K562 (cell line): Measurements from ENCODE around the gene FAM219A. TPM values are rescaled to one million over a fixed set of nuclear protein-coding genes. Genes with fewer than 3 reads are reported as not detected.

Experiments used
- ATAC-seq: fragments of 200-7000 bp; cut with Tn5 transposase; 3 replicates; pipeline ENCODE4 v1.9.1; 2020; ENCODE audit warnings: moderate library complexity
- BruUV-seq: library from RNA; stranded (reverse); fragments of 400-500 nt; replicated peaks from 2 replicates; lab custom pipeline; 2021; lab: Mats Ljungman, UMichigan
- CTCF ChIA-PET: fragments of 300-600 bp; formaldehyde crosslinking; extraction: SDS; loops from one replicate; lab custom pipeline; 2021; ENCODE audit warnings: low intra/inter-chr PET ratio; lab: Yijun Ruan, JAX
- POLR2A ChIA-PET: fragments of 300-600, 350-650 bp; sonication (Branson Sonifier 250); formaldehyde crosslinking; extraction: SDS; loops from one replicate; lab custom pipeline; 2021; ENCODE audit warnings: antibody characterized with exemption, inconsistent platforms; lab: Yijun Ruan, JAX
- DNase-seq, 4 experiments: peaks; one replicate each; pipeline versions ENCODE4 v3.0.0 to v3.0.0-alpha.2; 2011 to 2018; ENCODE audit warnings: low spot score in 3 of 4, mixed read lengths in 3 of 4; ENCODE audit errors: extremely low read depth in 1 of 4
- FAIRE-seq: peaks from 2 replicates; lab custom pipeline; 2011; peaks lifted over from hg19 to GRCh38; lab: Jason Lieb, UNC
- H2AFZ ChIP-seq: 2 replicates; pipeline ENCODE4 v1.6.0; 2011; ENCODE audit warnings: low read depth, low read length, control low read depth, inconsistent platforms
- H3K27ac ChIP-seq: fragments of 200-600 bp; 3 replicates; pipeline ENCODE4 v1.8.0; 2011; ENCODE audit warnings: low read depth, mild to moderate bottlenecking, control low read depth, inconsistent platforms, low read length, moderate library complexity, mixed read lengths; ENCODE audit errors: extremely low read depth
- H3K27me3 ChIP-seq, 2 experiments: fragments of 300-600 bp in 1 of 2; 2 replicates in 1 of 2; 3 replicates in 1 of 2; pipeline versions ENCODE4 v1.6.0 to v1.8.0; 2011; ENCODE audit warnings: inconsistent platforms in 2 of 2, low read length in 2 of 2, mild to moderate bottlenecking in 1 of 2, mixed read lengths in 1 of 2, moderate library complexity in 1 of 2; ENCODE audit not compliant: control insufficient read depth in 2 of 2, insufficient read depth in 2 of 2
- H3K36me3 ChIP-seq: fragments of 300-600 bp; 3 replicates; pipeline ENCODE4 v1.8.0; 2011; ENCODE audit warnings: mild to moderate bottlenecking, low read length, inconsistent platforms; ENCODE audit not compliant: control insufficient read depth, insufficient read depth
- H3K4me1 ChIP-seq, 2 experiments: fragments of 200-600 bp in 1 of 2; replicated peaks in 1 of 2; 2 replicates in 1 of 2; 3 replicates in 1 of 2; pipeline versions ENCODE4 v1.5.1 to v1.8.0; 2011; ENCODE audit warnings: inconsistent platforms in 2 of 2, low read length in 2 of 2, mild to moderate bottlenecking in 1 of 2, mixed read lengths in 1 of 2, moderate library complexity in 1 of 2; ENCODE audit not compliant: control insufficient read depth in 2 of 2, insufficient read depth in 2 of 2
- H3K4me2 ChIP-seq: 2 replicates; pipeline ENCODE4 v1.6.1; 2011; ENCODE audit warnings: low read length, control low read depth, inconsistent platforms, mixed read lengths; ENCODE audit not compliant: insufficient read depth
- H3K4me3 ChIP-seq: fragments of 200-600 bp; sonication (generic), shearing (Covaris generic); 2 replicates; pipeline ENCODE4 v1.5.1; 2016; ENCODE audit warnings: control low read depth, inconsistent platforms
- H3K79me2 ChIP-seq: fragments of 200-600 bp; 3 replicates; pipeline ENCODE4 v1.8.0; 2011; ENCODE audit warnings: low read length, inconsistent platforms; ENCODE audit not compliant: control insufficient read depth, insufficient read depth
- H3K9ac ChIP-seq, 2 experiments: 2 replicates each; pipeline versions ENCODE4 v1.6.0 to v1.6.1; 2011; ENCODE audit warnings: low read depth in 2 of 2, low read length in 2 of 2, control low read depth in 1 of 2, inconsistent platforms in 1 of 2, mild to moderate bottlenecking in 1 of 2, mixed read lengths in 1 of 2; ENCODE audit not compliant: insufficient read depth in 1 of 2
- H3K9me1 ChIP-seq: one replicate; pipeline ENCODE4 v1.6.0; 2011; ENCODE audit warnings: inconsistent platforms, mild to moderate bottlenecking, low read length, moderate library complexity; ENCODE audit not compliant: control insufficient read depth, insufficient read depth
- H3K9me3 ChIP-seq: replicated peaks from 2 replicates; pipeline ENCODE4 v1.5.1; 2011; ENCODE audit warnings: low read depth, low read length, inconsistent platforms; ENCODE audit not compliant: control insufficient read depth, insufficient read depth
- H4K20me1 ChIP-seq: replicated peaks from 2 replicates; pipeline ENCODE4 v1.6.1; 2011; ENCODE audit warnings: low read length, inconsistent platforms, mixed read lengths; ENCODE audit not compliant: control insufficient read depth, insufficient read depth
- DACH1 ChIP-seq: fragments of 450-650 bp; IDR thresholded peaks from 2 replicates; pipeline ENCODE4 v1.6.1; 2018; ENCODE audit not compliant: partially characterized antibody
- EHMT2 ChIP-seq: fragments of 450-650 bp; IDR thresholded peaks from 2 replicates; pipeline ENCODE4 v1.6.1; 2018; ENCODE audit warnings: antibody characterized with exemption
- PATZ1 ChIP-seq: fragments of 250-450 bp; sonication (Bioruptor Pico); IDR thresholded peaks from 2 replicates; pipeline ENCODE4 v1.5.0; 2020; ENCODE audit warnings: mild to moderate bottlenecking, borderline replicate concordance
- REST ChIP-seq, 2 experiments: fragments of 450-650 bp; formaldehyde crosslinking in 1 of 2; IDR thresholded peaks; 2 replicates each; pipeline versions ENCODE4 v1.4.0 to v1.6.1; 2014 to 2020; ENCODE audit warnings: mild to moderate bottlenecking in 2 of 2, borderline replicate concordance in 1 of 2, low read depth in 1 of 2
- SPI1 ChIP-seq: IDR thresholded peaks from 2 replicates; pipeline ENCODE4 v1.6.1; 2011; ENCODE audit warnings: low read depth, low read length, control low read depth, borderline replicate concordance
- ZNF174 ChIP-seq: fragments of 250-450 bp; sonication (Bioruptor Pico); IDR thresholded peaks from 2 replicates; pipeline ENCODE4 v1.4.0; 2020; ENCODE audit warnings: mild to moderate bottlenecking
- ZNF277 ChIP-seq: fragments of 250-450 bp; sonication (Bioruptor Pico); IDR thresholded peaks from 2 replicates; pipeline ENCODE4 v1.8.0; 2022; ENCODE audit warnings: inconsistent platforms, mild to moderate bottlenecking, moderate library complexity, borderline replicate concordance
- WGBS: fragments of 100-300 bp; shearing (Covaris generic); methylation state at CpG from one replicate; pipeline ENCODE4 v1.1.6; 2016; ENCODE audit warnings: low coverage, mixed read lengths; ENCODE audit not compliant: insufficient coverage; ENCODE audit errors: missing lambda C conversion rate; 5-methylcytosine and 5-hydroxymethylcytosine counted together
- in situ Hi-C: fragments of 300-500 bp; cut with MboI; formaldehyde crosslinking; loops from 4 replicates; pipeline ENCODE4 v1.15.0; 2018; ENCODE audit warnings: inconsistent platforms, mixed read lengths
- intact Hi-C: fragments of 100-400 bp; cut with micrococcal nuclease; formaldehyde crosslinking; loops from 2 replicates; pipeline ENCODE4 v1.14.2; 2022
- polyA plus RNA-seq, 8 experiments: library from polyadenylated mRNA; depleted of rRNA in 4 of 8; stranded (reverse) in 5 of 8; unstranded in 3 of 8; fragments of >200 nt; fragmentation: Nextera tagmentation in 2 of 8; fragmentation: Illumina TruSeq in 1 of 8; extraction: Ambion mirVana in 2 of 8; extraction: Trizol in 1 of 8; gene quantifications; 2 replicates each; pipeline versions ENCODE4 v1.2.1 to v1.2.3, GENCODE V29; 2011 to 2014; ENCODE audit warnings: inconsistent platforms in 1 of 8, missing spikeins in 1 of 8
- total RNA-seq, 7 experiments: library from RNA; depleted of rRNA in 6 of 7; stranded (reverse); fragments of >200 nt in 6 of 7; fragmentation: Illumina TruSeq in 2 of 7; extraction: Trizol in 2 of 7; gene quantifications; 2 replicates each; pipeline versions ENCODE4 v1.2.1 to v1.2.3, GENCODE V29; 2011 to 2021; ENCODE audit warnings: low replicate concordance in 1 of 7

The FAM219A gene
- total and polyA plus RNA-seq, 9 of the 15 experiments (the other 6 are each of a cell fraction or from before 2014, with no cell fraction given) = 0.63 to 8.6 (median 2.9) TPM

GRCh38 chr9:34493972-34494535, 35.7 kb upstream of the FAM219A start:
- Histone ChIP-seq H3K79me2 (no peaks in the 10 kb centered on the region), H3K4me1 (no peaks in the 10 kb centered on the region), H3K9me1 (no peaks in the 10 kb centered on the region), H3K9ac (no peak overlapping the region), H2AFZ (no peak overlapping the region), H4K20me1 (peaks cover 4% of the 10 kb centered on the region; the same call in 1 of the 2 replicates), H3K4me2 (no peak overlapping the region), H3K27me3 (no peaks in the 10 kb centered on the region), H3K9me3 (no peaks in the 10 kb centered on the region), H3K4me3 (no peak overlapping the region), H3K27ac (no peak overlapping the region), H3K36me3 (no peaks in the 10 kb centered on the region)
- ATAC-seq = peak; percentile 66; the same call in 2 of the 3 replicates
- FAIRE-seq = peak; percentile 23
- in situ Hi-C loops = loop anchor here (10.0 kb wide), 1 partner anchor 69 kb away; no protein-coding TSS in a partner anchor
- DNase-seq = peak; percentile 47 to 58 (median 54)
- intact Hi-C loops = no loop called here
- ChIA-PET POLR2A (interaction anchor here (0.6 to 1.0 kb wide), 2 partner anchors 27 to 63 kb away, joined by 3 read pairs; no protein-coding TSS in a partner anchor), CTCF (no interaction called here)
- no TSS peak for BruUV-seq
- WGBS = 13% methylated on average over 8 of the region's 8 CpGs
- TF ChIP-seq ZNF174 (CRISPR knock-in tag) = no peak
- no peak for TF ChIP-seq PATZ1 (CRISPR knock-in tag)
- no peak for TF ChIP-seq DACH1
- peak; percentile 99 for TF ChIP-seq REST (IDR thresholded peaks at IDR 0.05; ENCODE audit: borderline replicate concordance)
- TF ChIP-seq REST (CRISPR knock-in tag; IDR thresholded peaks at IDR 0.05; ENCODE audit: low read depth) = peak; percentile 96
- TF ChIP-seq ZNF277 = no peak
- TF ChIP-seq EHMT2 = peak; percentile 97
- peak; percentile 64; the same call in 1 of the 2 replicates for TF ChIP-seq SPI1
